GM12891 (cell line): Measurements from ENCODE around the gene PAX4.
A peak's percentile ranks its signal among the peaks of the same experiment; 100 is the strongest.

ENCODE experiments used
- DNase-seq: peaks from one replicate; pipeline ENCODE4 v3.0.0; 2011; ENCODE audit warnings: low spot score; ENCODE audit not compliant: insufficient read length
- FAIRE-seq: peaks from 2 replicates; lab custom pipeline; 2011; peaks lifted over from hg19 to GRCh38; lab: Jason Lieb, UNC
- PAX5 ChIP-seq: IDR thresholded peaks from 2 replicates; pipeline ENCODE4 v1.6.1; 2011; ENCODE audit warnings: low read length, moderate library complexity, mild to moderate bottlenecking; ENCODE audit not compliant: insufficient read depth, severe bottlenecking
- POLR2A ChIP-seq: IDR thresholded peaks from 2 replicates; pipeline ENCODE4 v1.6.1; 2011; ENCODE audit warnings: low read depth, low read length, control low read depth
- POLR2AphosphoS5 ChIP-seq: IDR thresholded peaks from 2 replicates; pipeline ENCODE4 v1.6.1; 2011; ENCODE audit warnings: low read depth, low read length, control low read depth
- POU2F2 ChIP-seq: IDR thresholded peaks from 2 replicates; pipeline ENCODE4 v1.6.1; 2011; ENCODE audit warnings: low read depth, mild to moderate bottlenecking, control low read depth, low read length, moderate library complexity
- SPI1 ChIP-seq: IDR thresholded peaks from 2 replicates; pipeline ENCODE4 v1.6.1; 2011; ENCODE audit warnings: low read depth, low read length, control low read depth
- TAF1 ChIP-seq: IDR thresholded peaks from 2 replicates; pipeline ENCODE4 v1.6.1; 2011; ENCODE audit warnings: low read depth, low read length, control low read depth

PAX4 gene

GRCh38 chr7:127652333-127653248 is 34.6 kb upstream of the PAX4 start:
- DNase-seq (peak; percentile 9), FAIRE-seq (no peak)
- TF ChIP-seq TAF1, result no peak
- TF ChIP-seq POU2F2, result no peak
- TF ChIP-seq PAX5, result no peak

GRCh38 chr7:127651556-127652332 is 33.8 kb upstream of the PAX4 start, which contains the start of gene SND1:
Gene SND1, plus strand, starts transcription at chr7:127652194. Its CDS starts 180 bp downstream, at chr7:127652374.
- FAIRE-seq (peak; percentile 96), DNase-seq (peak; percentile 92)
- TF ChIP-seq TAF1 (peak; percentile 81), POU2F2 (peak; percentile 46; the same call in 1 of the 2 replicates), PAX5 (no peak), POLR2A (peak; percentile 89), SPI1 (no peak), POLR2AphosphoS5 (peak; percentile 94)

- no peak; the same call in 1 of the 2 replicates for TF ChIP-seq POLR2AphosphoS5
- no peak for TF ChIP-seq TAF1
- no peak for TF ChIP-seq POLR2A
- no peak for TF ChIP-seq SPI1
- TF ChIP-seq POU2F2, result no peak
- no peak for TF ChIP-seq PAX5
- DNase-seq (no peak), FAIRE-seq (peak; percentile 38)
These were observed 33.1 kb upstream of the PAX4 start for GRCh38 chr7:127650847-127651555.

GRCh38 chr7:127648986-127649385 is 31.0 kb upstream of the PAX4 start:
- no peak for TF ChIP-seq POLR2A
- TF ChIP-seq POU2F2, result no peak
- no peak for TF ChIP-seq TAF1
- TF ChIP-seq PAX5, result no peak
- TF ChIP-seq POLR2AphosphoS5, result no peak
- no peak for TF ChIP-seq SPI1
- no peak for DNase-seq
- FAIRE-seq, result no peak

GRCh38 chr7:127647636-127648035 is 29.7 kb upstream of the PAX4 start:
- no peak for TF ChIP-seq POLR2AphosphoS5
- no peak for TF ChIP-seq TAF1
- no peak for TF ChIP-seq SPI1
- TF ChIP-seq PAX5, result no peak
- TF ChIP-seq POU2F2, result no peak
- DNase-seq (no peak), FAIRE-seq (no peak)

GRCh38 chr7:127644484-127644883 is 26.5 kb upstream of the PAX4 start:
- FAIRE-seq (no peak), DNase-seq (no peak)
- TF ChIP-seq POLR2A (no peak), POLR2AphosphoS5 (no peak), PAX5 (no peak), POU2F2 (no peak), SPI1 (no peak)

- DNase-seq, result no peak
- FAIRE-seq, result no peak
- TF ChIP-seq POU2F2, result no peak
- no peak for TF ChIP-seq TAF1
- TF ChIP-seq SPI1, result no peak
- TF ChIP-seq PAX5, result no peak
- no peak for TF ChIP-seq POLR2A
- TF ChIP-seq POLR2AphosphoS5, result no peak
These were observed 20.3 kb upstream of the PAX4 start for GRCh38 chr7:127638197-127638596.

GRCh38 chr7:127635659-127636285 is 17.8 kb upstream of the PAX4 start:
- no peak for DNase-seq
- TF ChIP-seq POLR2AphosphoS5 (no peak), POU2F2 (no peak), SPI1 (no peak), PAX5 (no peak), TAF1 (no peak), POLR2A (no peak)
- FAIRE-seq, result no peak
